H1 (cell line): ENCODE measurements around the gene TESMIN. TPM values are rescaled to one million over a fixed set of nuclear protein-coding genes. Genes with fewer than 3 reads are reported as not detected.

Experiments used
- CTCF ChIA-PET: fragments of 300-600 bp; sonication (Branson Sonifier 250); formaldehyde crosslinking; loops from one replicate; lab custom pipeline; 2021; ENCODE audit not compliant: partially characterized antibody; lab: Charles Lee
- POLR2A ChIA-PET: fragments of 300-600 bp; sonication (Branson Sonifier 250); formaldehyde crosslinking; loops from one replicate; lab custom pipeline; 2021; ENCODE audit warnings: inconsistent platforms; ENCODE audit not compliant: partially characterized antibody; lab: Charles Lee
- DNase-seq, 2 experiments: peaks; one replicate each; pipeline versions ENCODE4 v3.0.0 to v3.0.0-alpha.2; 2010 to 2022; ENCODE audit warnings: low spot score in 2 of 2, low read depth in 1 of 2, mixed read lengths in 1 of 2
- FAIRE-seq: peaks from 2 replicates; lab custom pipeline; 2011; peaks lifted over from hg19 to GRCh38; lab: Jason Lieb, UNC
- H2AFZ ChIP-seq: 2 replicates; pipeline ENCODE4 v1.8.1; 2012; ENCODE audit warnings: low read length, inconsistent platforms
- H2AK5ac ChIP-seq: 2 replicates; pipeline ENCODE4 v1.6.1; 2013; ENCODE audit warnings: low read depth, low read length
- H2BK120ac ChIP-seq: replicated peaks from 2 replicates; pipeline ENCODE3; 2013; ENCODE audit warnings: low read depth, low read length, inconsistent platforms
- H2BK12ac ChIP-seq: 2 replicates; pipeline ENCODE4 v1.6.1; 2013; ENCODE audit warnings: low read depth, low read length
- H2BK15ac ChIP-seq: 2 replicates; pipeline ENCODE4 v1.6.1; 2013; ENCODE audit warnings: low read length
- H2BK20ac ChIP-seq: 2 replicates; pipeline ENCODE4 v1.6.1; 2013; ENCODE audit warnings: low read length
- H2BK5ac ChIP-seq: 2 replicates; pipeline ENCODE4 v1.6.1; 2013; ENCODE audit warnings: low read depth, low read length
- H3K14ac ChIP-seq: 2 replicates; pipeline ENCODE4 v1.6.1; 2013; ENCODE audit warnings: inconsistent platforms; ENCODE audit not compliant: insufficient read length
- H3K18ac ChIP-seq: 2 replicates; pipeline ENCODE4 v1.6.1; 2013; ENCODE audit warnings: low read length; ENCODE audit errors: extremely low read depth
- H3K23ac ChIP-seq: 2 replicates; pipeline ENCODE4 v1.6.1; 2013; ENCODE audit warnings: inconsistent platforms; ENCODE audit not compliant: insufficient read length
- H3K23me2 ChIP-seq: 2 replicates; pipeline ENCODE4 v1.6.1; 2013; ENCODE audit warnings: low read depth, low read length
- H3K27ac ChIP-seq: 2 replicates; pipeline ENCODE4 v1.6.1; 2011; ENCODE audit warnings: low read depth, low read length, inconsistent platforms
- H3K27me3 ChIP-seq, 4 experiments: replicated peaks in 1 of 4; 1 replicate in 1 of 4; 2 replicates in 3 of 4; pipeline versions ENCODE4 v1.6.1 to v1.8.1; 2011 to 2013; ENCODE audit warnings: low read length in 3 of 4, mild to moderate bottlenecking in 3 of 4, inconsistent platforms in 2 of 4, mixed read lengths in 2 of 4, moderate library complexity in 1 of 4; ENCODE audit not compliant: control insufficient read depth in 3 of 4, insufficient read depth in 3 of 4; ENCODE audit errors: extremely low read depth in 1 of 4
- H3K36me3 ChIP-seq, 4 experiments: 2 replicates each; pipeline versions ENCODE4 v1.6.1 to v1.8.1; 2011 to 2013; ENCODE audit warnings: mild to moderate bottlenecking in 4 of 4, low read length in 3 of 4, moderate library complexity in 2 of 4, control low read depth in 1 of 4, inconsistent platforms in 1 of 4; ENCODE audit not compliant: insufficient read depth in 4 of 4, control insufficient read depth in 2 of 4
- H3K4ac ChIP-seq: replicated peaks from 2 replicates; pipeline ENCODE3; 2013; ENCODE audit warnings: low read length, low read depth, mixed read lengths, inconsistent platforms; ENCODE audit not compliant: insufficient read length
- H3K4me1 ChIP-seq, 4 experiments: replicated peaks in 1 of 4; 1 replicate in 1 of 4; 2 replicates in 3 of 4; pipeline versions ENCODE4 v1.6.1 to v1.8.1; 2011 to 2013; ENCODE audit warnings: low read length in 3 of 4, inconsistent platforms in 2 of 4, mixed read lengths in 1 of 4; ENCODE audit not compliant: insufficient read depth in 4 of 4, control insufficient read depth in 3 of 4
- H3K4me2 ChIP-seq, 2 experiments: 2 replicates each; pipeline versions ENCODE4 v1.6.1 to v1.8.1; 2011 to 2013; ENCODE audit warnings: low read depth in 2 of 2, low read length in 2 of 2, control low read depth in 1 of 2, inconsistent platforms in 1 of 2, mild to moderate bottlenecking in 1 of 2; ENCODE audit not compliant: insufficient read depth in 1 of 2
- H3K4me3 ChIP-seq, 4 experiments: fragments of 200-600, 300-600 bp in 1 of 4; sonication (generic), shearing (Covaris generic), sonication (Bioruptor Twin) in 1 of 4; 2 replicates each; pipeline versions ENCODE4 v1.5.1 to v1.8.1; 2011 to 2016; ENCODE audit warnings: low read length in 4 of 4, low read depth in 3 of 4, control low read depth in 2 of 4, inconsistent platforms in 2 of 4, mild to moderate bottlenecking in 2 of 4, mixed read lengths in 1 of 4, moderate library complexity in 1 of 4; ENCODE audit not compliant: insufficient read depth in 2 of 4; ENCODE audit errors: extremely low read depth in 1 of 4
- H3K56ac ChIP-seq: replicated peaks from 2 replicates; pipeline ENCODE3; 2013; ENCODE audit warnings: low read depth, mild to moderate bottlenecking, mixed read lengths, low read length, inconsistent platforms; ENCODE audit not compliant: insufficient read length
- H3K79me1 ChIP-seq: 2 replicates; pipeline ENCODE4 v1.6.1; 2013; ENCODE audit warnings: low read depth, low read length, control low read depth
- H3K79me2 ChIP-seq, 2 experiments: 2 replicates each; pipeline versions ENCODE4 v1.6.1 to v1.8.1; 2012 to 2013; ENCODE audit warnings: low read length in 2 of 2, mild to moderate bottlenecking in 2 of 2, inconsistent platforms in 1 of 2; ENCODE audit not compliant: insufficient read depth in 2 of 2, control insufficient read depth in 1 of 2
- H3K9ac ChIP-seq, 4 experiments: replicated peaks in 1 of 4; 1 replicate in 1 of 4; 2 replicates in 3 of 4; pipeline versions ENCODE4 v1.6.1 to v1.8.1; 2011 to 2013; ENCODE audit warnings: low read depth in 3 of 4, low read length in 3 of 4, control low read depth in 2 of 4, mild to moderate bottlenecking in 2 of 4, moderate library complexity in 2 of 4, inconsistent platforms in 1 of 4; ENCODE audit errors: extremely low read depth in 1 of 4
- H3K9me3 ChIP-seq, 2 experiments: 2 replicates each; pipeline versions ENCODE4 v1.6.1 to v1.8.1; 2012 to 2013; ENCODE audit warnings: mild to moderate bottlenecking in 2 of 2, moderate library complexity in 2 of 2, control low read depth in 1 of 2, inconsistent platforms in 1 of 2, low read depth in 1 of 2, low read length in 1 of 2, mixed read lengths in 1 of 2; ENCODE audit not compliant: insufficient read depth in 2 of 2
- H4K20me1 ChIP-seq, 2 experiments: replicated peaks in 1 of 2; 2 replicates each; pipeline versions ENCODE3 to v1.8.1; 2011 to 2013; ENCODE audit warnings: inconsistent platforms in 2 of 2, low read length in 2 of 2, mild to moderate bottlenecking in 1 of 2; ENCODE audit not compliant: insufficient read depth in 2 of 2, control insufficient read depth in 1 of 2
- H4K5ac ChIP-seq: 2 replicates; pipeline ENCODE4 v1.6.1; 2013; ENCODE audit warnings: low read length, low read depth, mixed read lengths, inconsistent platforms; ENCODE audit not compliant: insufficient read length
- H4K8ac ChIP-seq: 2 replicates; pipeline ENCODE4 v1.8.0; 2013; ENCODE audit warnings: mild to moderate bottlenecking, moderate library complexity, low read length, inconsistent platforms; ENCODE audit not compliant: insufficient read depth; ENCODE audit errors: extremely low read depth
- H4K91ac ChIP-seq: replicated peaks from 2 replicates; pipeline ENCODE3; 2013; ENCODE audit warnings: low read length, mixed read lengths, inconsistent platforms; ENCODE audit not compliant: insufficient read length
- ASH2L ChIP-seq: fragments of 200-600, 300-600 bp; sonication (generic); IDR thresholded peaks from one replicate; pipeline ENCODE4 v1.7.1; 2017; ENCODE audit warnings: low read length
- BACH1 ChIP-seq: IDR thresholded peaks from 2 replicates; pipeline ENCODE4 v1.6.1; 2012; ENCODE audit warnings: low read length, improper control_type of control experiment
- CBX8 ChIP-seq: fragments of 300-800, 300-1000 bp; sonication (generic); IDR thresholded peaks from 2 replicates; pipeline ENCODE4 v1.7.1; 2016; ENCODE audit warnings: low read depth, low read length, borderline replicate concordance
- CHD2 ChIP-seq: IDR thresholded peaks from 2 replicates; pipeline ENCODE4 v1.6.1; 2012; ENCODE audit warnings: low read length, improper control_type of control experiment
- HDAC2 ChIP-seq, 2 experiments: fragments of 300-600 bp in 1 of 2; sonication (generic) in 1 of 2; IDR thresholded peaks; 2 replicates each; pipeline ENCODE4 v1.6.1; 2011 to 2012; ENCODE audit warnings: low read depth in 2 of 2, low read length in 2 of 2, mild to moderate bottlenecking in 2 of 2, moderate library complexity in 2 of 2, borderline replicate concordance in 1 of 2, inconsistent platforms in 1 of 2
- MAFK ChIP-seq: IDR thresholded peaks from 2 replicates; pipeline ENCODE4 v1.6.1; 2012; ENCODE audit warnings: low read depth, mild to moderate bottlenecking, improper control_type of control experiment, low read length
- SP1 ChIP-seq: IDR thresholded peaks from 2 replicates; pipeline ENCODE4 v1.6.1; 2011; ENCODE audit warnings: low read depth, low read length
- TBP ChIP-seq: IDR thresholded peaks from 2 replicates; pipeline ENCODE4 v1.6.1; 2011; ENCODE audit warnings: low read depth, low read length, improper control_type of control experiment
- USF2 ChIP-seq: IDR thresholded peaks from 2 replicates; pipeline ENCODE4 v1.6.1; 2011; ENCODE audit warnings: low read length, improper control_type of control experiment
- ZNF274 ChIP-seq: IDR thresholded peaks from 2 replicates; pipeline ENCODE4 v1.7.0; 2012; ENCODE audit warnings: low read length, borderline replicate concordance; ENCODE audit errors: extremely low read depth
- WGBS, 2 experiments: shearing (Covaris generic) in 1 of 2; methylation state at CpG; one replicate each; pipeline versions ENCODE4 v1.1.6 to v1.1.7; 2013 to 2015; ENCODE audit warnings: low lambda C conversion rate in 2 of 2, mixed read lengths in 2 of 2, inconsistent platforms in 1 of 2, low coverage in 1 of 2, missing lambda C conversion rate in 1 of 2; ENCODE audit not compliant: insufficient replicate concordance in 2 of 2, insufficient coverage in 1 of 2, insufficient read length in 1 of 2; ENCODE audit errors: extremely low coverage in 1 of 2, missing lambda C conversion rate in 1 of 2; 5-methylcytosine and 5-hydroxymethylcytosine counted together
- polyA plus RNA-seq, 7 experiments: library from polyadenylated mRNA; depleted of rRNA in 3 of 7; stranded (reverse) in 5 of 7; unstranded in 2 of 7; fragments of >200 nt in 5 of 7; fragments of 200-250 nt in 2 of 7; gene quantifications; 1 replicate in 5 of 7; 2 replicates in 1 of 7; 4 replicates in 1 of 7; pipeline versions ENCODE4 v1.2.1 to v1.2.3, GENCODE V29; 2011 to 2013; ENCODE audit warnings: missing spikeins in 2 of 7, mixed read lengths in 2 of 7
- total RNA-seq: library from RNA; stranded (reverse); fragmentation: NEBNext Ultra II Directional; extraction: Animal tissue kit (Norgen Biotek cat#: 25700); gene quantifications from 2 replicates; pipeline ENCODE4 v1.2.1, GENCODE V29; 2021

TESMIN gene
- total and polyA plus RNA-seq, 2 of the 8 experiments (the other 6 are each of a cell fraction or from before 2014, with no cell fraction given), result 22.6 to 61.1 TPM

- Histone ChIP-seq H3K23ac (no peak overlapping the region), H3K4me1 (peaks cover 8 to 18% (median 9%) of the 10 kb centered on the region in 4 experiments), H4K8ac (no peak overlapping the region), H3K4me2 (no peak overlapping the region), H3K18ac (no peak overlapping the region), H2BK20ac (peak overlapping the region; percentile 95; the same call in 1 of the 2 replicates), H3K9me3 (no peaks in the 10 kb centered on the region), H3K4ac (no peak overlapping the region), H2BK120ac (no peak overlapping the region), H3K36me3 (peaks cover 0 to 3% (median 0%) of the 10 kb centered on the region in 4 experiments; a peak in 1 of 8 replicates), H4K5ac (no peak overlapping the region), H4K91ac (peak overlapping the region; percentile 12), H2BK5ac (no peak overlapping the region), H2AK5ac (no peak overlapping the region), H4K20me1 (peaks cover 0 to 3% of the 10 kb centered on the region in 2 experiments), H3K27ac (no peak overlapping the region), H2BK15ac (no peak overlapping the region), H3K14ac (no peak overlapping the region), H3K27me3 (no peaks in the 10 kb centered on the region; a peak in 1 of 7 replicates), H3K9ac (no peak overlapping the region), H3K4me3 (no peak overlapping the region), H3K79me1 (no peaks in the 10 kb centered on the region), H3K79me2 (no peaks in the 10 kb centered on the region), H2AFZ (no peak overlapping the region), H3K56ac (no peak overlapping the region), H2BK12ac (0 out of 2 replicates have a peak overlapping the region, but pooled peaks have one; percentile 35), H3K23me2 (peaks cover 4% of the 10 kb centered on the region; the same call in 1 of the 2 replicates)
- TF ChIP-seq ASH2L, result no peak
- no peak for TF ChIP-seq TBP
- TF ChIP-seq CBX8, result no peak
- TF ChIP-seq ZNF274, result no peak
- TF ChIP-seq SP1, result no peak
- TF ChIP-seq MAFK, result no peak
- TF ChIP-seq CHD2, result no peak
- no peak for TF ChIP-seq HDAC2 (IDR thresholded peaks at IDR 0.05; ENCODE audit: borderline replicate concordance in 1 of 2, low read depth in 2 of 2, low read length in 2 of 2)
- TF ChIP-seq BACH1, result no peak
- TF ChIP-seq USF2, result no peak
- 84% methylated on average over 7 of the region's 7 CpGs; no CpG with 5 or more reads in 1 of the 2 experiments for WGBS, 2 experiments
- CTCF ChIA-PET, result interaction anchor here (0.7 to 1.9 kb wide), 6 partner anchors 9 to 90 kb away, joined by 3 to 6 read pairs (median 4); no protein-coding TSS in a partner anchor
- no peak for FAIRE-seq
- POLR2A ChIA-PET, result interaction anchor here (0.8 to 3.0 kb wide), 5 partner anchors 10 to 24 kb away, joined by 3 to 13 read pairs (median 4); partner anchors contain the start of gene GAL
- no peak for DNase-seq
Observed at GRCh38 chr11:68707527-68707926, 43.8 kb downstream of the TESMIN start.
